Measurements from ENCODE around the gene CNOT3.

DNA sequence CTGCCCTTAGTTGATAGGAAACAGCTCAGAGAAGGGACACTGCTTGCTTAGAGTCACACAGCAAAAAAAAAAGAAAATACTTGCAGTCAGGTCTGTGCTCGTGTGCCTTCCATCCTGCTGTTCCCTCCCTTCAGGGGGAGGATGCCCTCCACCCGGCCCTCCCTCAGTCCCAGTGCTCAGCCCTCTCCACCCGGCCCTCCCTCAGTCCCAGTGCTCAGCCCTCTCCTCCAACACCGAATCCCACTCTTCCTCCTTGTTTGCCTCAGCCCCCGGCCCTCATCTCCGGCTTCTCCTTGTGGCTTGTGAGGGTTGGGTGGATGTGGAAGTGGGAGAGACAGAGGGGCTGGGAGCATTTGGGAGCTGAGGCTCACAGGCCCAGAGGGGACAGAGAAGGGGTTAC, 27.9 kb upstream of the CNOT3 start:
- TF ChIP-seq, protein P1, sequence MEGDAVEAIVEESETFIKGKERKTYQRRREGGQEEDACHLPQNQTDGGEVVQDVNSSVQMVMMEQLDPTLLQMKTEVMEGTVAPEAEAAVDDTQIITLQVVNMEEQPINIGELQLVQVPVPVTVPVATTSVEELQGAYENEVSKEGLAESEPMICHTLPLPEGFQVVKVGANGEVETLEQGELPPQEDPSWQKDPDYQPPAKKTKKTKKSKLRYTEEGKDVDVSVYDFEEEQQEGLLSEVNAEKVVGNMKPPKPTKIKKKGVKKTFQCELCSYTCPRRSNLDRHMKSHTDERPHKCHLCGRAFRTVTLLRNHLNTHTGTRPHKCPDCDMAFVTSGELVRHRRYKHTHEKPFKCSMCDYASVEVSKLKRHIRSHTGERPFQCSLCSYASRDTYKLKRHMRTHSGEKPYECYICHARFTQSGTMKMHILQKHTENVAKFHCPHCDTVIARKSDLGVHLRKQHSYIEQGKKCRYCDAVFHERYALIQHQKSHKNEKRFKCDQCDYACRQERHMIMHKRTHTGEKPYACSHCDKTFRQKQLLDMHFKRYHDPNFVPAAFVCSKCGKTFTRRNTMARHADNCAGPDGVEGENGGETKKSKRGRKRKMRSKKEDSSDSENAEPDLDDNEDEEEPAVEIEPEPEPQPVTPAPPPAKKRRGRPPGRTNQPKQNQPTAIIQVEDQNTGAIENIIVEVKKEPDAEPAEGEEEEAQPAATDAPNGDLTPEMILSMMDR (IDR thresholded peaks at IDR 0.05) = no peak
- no peak for TF ChIP-seq ZFX (IDR thresholded peaks at IDR 0.05; ENCODE audit: borderline replicate concordance)
